Naive thymus-derived CD4-positive, alpha-beta T cell (primary cell): Measurements from ENCODE around the gene ST7L. TPM values are rescaled to one million over a fixed set of nuclear protein-coding genes. Genes with fewer than 3 reads are reported as not detected.

Source experiments
- ATAC-seq: fragments of 150-1000 bp; cut with Tn5 transposase; 2 replicates; pipeline ENCODE4 v1.10.0; 2021; ENCODE audit warnings: mild to moderate bottlenecking, moderate library complexity
- CTCF ChIA-PET: fragments of 350-600 bp; sonication (Branson Sonifier 250); formaldehyde crosslinking; loops from one replicate; lab custom pipeline; 2021; ENCODE audit warnings: antibody characterized with exemption; lab: Charles Lee
- POLR2A ChIA-PET: fragments of 350-600 bp; sonication (Branson Sonifier 250); formaldehyde crosslinking; loops from one replicate; lab custom pipeline; 2021; ENCODE audit warnings: antibody characterized with exemption, inconsistent platforms; lab: Charles Lee
- DNase-seq, 9 donors: peaks; one replicate each; pipeline versions ENCODE4 v3.0.0 to v3.0.0-alpha.2; 2020 to 2022; ENCODE audit warnings: mixed read lengths in 1 of 9
- H3K27ac ChIP-seq: one replicate; pipeline ENCODE4 v1.7.0; 2013; ENCODE audit warnings: mild to moderate bottlenecking, low read depth, low read length, moderate library complexity
- H3K27me3 ChIP-seq, 2 donors: one replicate each; pipeline ENCODE4 v1.7.0; 2013; ENCODE audit warnings: low read length in 2 of 2, mild to moderate bottlenecking in 2 of 2, moderate library complexity in 2 of 2; ENCODE audit not compliant: control insufficient read depth in 2 of 2, insufficient read depth in 2 of 2
- H3K36me3 ChIP-seq, 3 experiments: 1 replicate in 2 of 3; 2 replicates in 1 of 3; pipeline ENCODE4 v1.7.0; 2013; ENCODE audit warnings: low read length in 3 of 3, mild to moderate bottlenecking in 3 of 3, moderate library complexity in 1 of 3; ENCODE audit not compliant: insufficient read depth in 3 of 3, control insufficient read depth in 2 of 3
- H3K4me1 ChIP-seq, 2 donors: one replicate each; pipeline ENCODE4 v1.7.0; 2013; ENCODE audit warnings: low read length in 2 of 2, mild to moderate bottlenecking in 2 of 2, moderate library complexity in 1 of 2; ENCODE audit not compliant: control insufficient read depth in 2 of 2, insufficient read depth in 2 of 2
- H3K4me3 ChIP-seq: 2 replicates; pipeline ENCODE4 v1.7.0; 2013; ENCODE audit warnings: mild to moderate bottlenecking, low read length
- H3K9me3 ChIP-seq, 3 experiments: 1 replicate in 2 of 3; 2 replicates in 1 of 3; pipeline ENCODE4 v1.7.0; 2013; ENCODE audit warnings: low read length in 3 of 3; ENCODE audit not compliant: control insufficient read depth in 2 of 3
- H3K27ac Mint-ChIP-seq, 9 donors: one replicate each; pipeline ENCODE4 v1.8.0; 2020 to 2022; ENCODE audit warnings: mixed read lengths in 9 of 9, mild to moderate bottlenecking in 8 of 9, moderate library complexity in 5 of 9, inconsistent platforms in 2 of 9
- H3K27me3 Mint-ChIP-seq, 5 donors: one replicate each; pipeline ENCODE4 v1.8.0; 2021 to 2022; ENCODE audit warnings: mixed read lengths in 5 of 5, mild to moderate bottlenecking in 1 of 5
- H3K36me3 Mint-ChIP-seq, 5 donors: one replicate each; pipeline ENCODE4 v1.8.0; 2020 to 2022; ENCODE audit warnings: mixed read lengths in 5 of 5, mild to moderate bottlenecking in 3 of 5, inconsistent platforms in 1 of 5
- H3K4me1 Mint-ChIP-seq, 7 donors: one replicate each; pipeline ENCODE4 v1.8.0; 2020 to 2022; ENCODE audit warnings: mixed read lengths in 7 of 7, mild to moderate bottlenecking in 3 of 7, inconsistent platforms in 1 of 7
- H3K4me3 Mint-ChIP-seq, 10 donors: one replicate each; pipeline ENCODE4 v1.8.0; 2020 to 2022; ENCODE audit warnings: mild to moderate bottlenecking in 10 of 10, mixed read lengths in 10 of 10, moderate library complexity in 6 of 10, inconsistent platforms in 2 of 10
- H3K9me3 Mint-ChIP-seq, 11 donors: one replicate each; pipeline ENCODE4 v1.8.0; 2020 to 2022; ENCODE audit warnings: mixed read lengths in 11 of 11, mild to moderate bottlenecking in 4 of 11, inconsistent platforms in 1 of 11, moderate library complexity in 1 of 11
- intact Hi-C, 2 donors: fragments of 100-400 bp; cut with micrococcal nuclease; formaldehyde crosslinking; loops; one replicate each; pipeline ENCODE4 v1.15.1; 2023
- polyA plus RNA-seq, 2 donors: library from polyadenylated mRNA; unstranded; fragments of 300-500 nt; fragmentation: Illumina TruSeq; gene quantifications; one replicate each; pipeline ENCODE4 v1.2.3, GENCODE V29; 2021
- total RNA-seq, 6 experiments: library from RNA in 5 of 6; stranded (reverse) in 5 of 6; gene quantifications; 1 replicate in 5 of 6; 2 replicates in 1 of 6; pipeline ENCODE4 v1.2.3 and lab custom pipeline; 2021 to 2026

The ST7L gene
- total and polyA plus RNA-seq, 7 experiments from 2014 or later = 14.0 to 26.8 (median 22.7) TPM

GRCh38 chr1:112540226-112540794 is 78.6 kb downstream of the ST7L start:
- ChIA-PET POLR2A (no interaction called here), CTCF (interaction anchor here (0.7 kb wide), 1 partner anchor 47 kb away, joined by 4 read pairs; no protein-coding TSS in a partner anchor)
- Histone ChIP-seq H3K27me3 (no peaks in the 10 kb centered on the region), H3K4me3 (no peak overlapping the region), H3K9me3 (no peaks in the 10 kb centered on the region), H3K27ac (no peak overlapping the region), H3K36me3 (peaks cover 0 to 6% (median 3%) of the 10 kb centered on the region in 3 experiments), H3K4me1 (no peaks in the 10 kb centered on the region)
- DNase-seq = no peak
- H3K36me3 Mint-ChIP-seq = peaks cover 7 to 40% (median 20%) of the 10 kb centered on the region in 5 donors
- intact Hi-C loops = no loop called here
- no peak for ATAC-seq
- H3K9me3 Mint-ChIP-seq = no peaks in the 10 kb centered on the region
- H3K4me3 Mint-ChIP-seq = no peak overlapping the region
- H3K4me1 Mint-ChIP-seq = no peaks in the 10 kb centered on the region
- H3K27me3 Mint-ChIP-seq = no peaks in the 10 kb centered on the region
- no peak overlapping the region for H3K27ac Mint-ChIP-seq

- Mint-ChIP-seq H3K27me3 (no peaks in the 10 kb centered on the region), H3K4me3 (no peak overlapping the region), H3K27ac (no peak overlapping the region), H3K36me3 (peaks cover 7 to 42% (median 28%) of the 10 kb centered on the region in 5 donors), H3K4me1 (no peaks in the 10 kb centered on the region), H3K9me3 (no peaks in the 10 kb centered on the region)
- POLR2A ChIA-PET = no interaction called here
- DNase-seq = no peak
- H3K27ac ChIP-seq = no peak overlapping the region
- no peak overlapping the region for H3K4me3 ChIP-seq
- no peaks in the 10 kb centered on the region for H3K27me3 ChIP-seq
- intact Hi-C loops = no loop called here
- no peaks in the 10 kb centered on the region for H3K9me3 ChIP-seq
- peaks cover 0 to 6% (median 3%) of the 10 kb centered on the region in 3 experiments for H3K36me3 ChIP-seq
- no peaks in the 10 kb centered on the region for H3K4me1 ChIP-seq
- ATAC-seq = no peak
- CTCF ChIA-PET = no interaction called here
These were observed 80.1 kb downstream of the ST7L start for GRCh38 chr1:112538883-112539282.

- peaks cover 0 to 6% (median 3%) of the 10 kb centered on the region in 3 experiments for H3K36me3 ChIP-seq
- H3K4me3 ChIP-seq = no peak overlapping the region
- H3K36me3 Mint-ChIP-seq = peaks cover 7 to 42% (median 29%) of the 10 kb centered on the region in 5 donors
- H3K27ac Mint-ChIP-seq = peak overlapping the region in 1 of 9 donors; percentile 29
- no peaks in the 10 kb centered on the region for H3K27me3 Mint-ChIP-seq
- no peak overlapping the region for H3K27ac ChIP-seq
- H3K27me3 ChIP-seq = no peaks in the 10 kb centered on the region
- H3K4me3 Mint-ChIP-seq = no peak overlapping the region
- ChIA-PET CTCF (interaction anchor here (0.5 kb wide), 1 partner anchor 180 kb away, joined by 5 read pairs; no protein-coding TSS in a partner anchor), POLR2A (no interaction called here)
- intact Hi-C loops = no loop called here
- no peaks in the 10 kb centered on the region for H3K9me3 ChIP-seq
- H3K4me1 Mint-ChIP-seq = no peaks in the 10 kb centered on the region
- H3K4me1 ChIP-seq = no peaks in the 10 kb centered on the region
- H3K9me3 Mint-ChIP-seq = no peaks in the 10 kb centered on the region
- no peak for DNase-seq
- ATAC-seq = no peak
These were observed 81.5 kb downstream of the ST7L start for GRCh38 chr1:112537456-112537855.

GRCh38 chr1:112536561-112536960 is 82.4 kb downstream of the ST7L start:
- Mint-ChIP-seq H3K4me1 (no peaks in the 10 kb centered on the region), H3K36me3 (peaks cover 2 to 39% (median 25%) of the 10 kb centered on the region in 5 donors), H3K27me3 (no peaks in the 10 kb centered on the region), H3K4me3 (no peak overlapping the region), H3K9me3 (no peaks in the 10 kb centered on the region), H3K27ac (no peak overlapping the region)
- ChIA-PET CTCF (no interaction called here), POLR2A (no interaction called here)
- DNase-seq (no peak), ATAC-seq (no peak)
- Histone ChIP-seq H3K27ac (no peak overlapping the region), H3K27me3 (no peaks in the 10 kb centered on the region), H3K36me3 (peaks cover 0 to 6% (median 0%) of the 10 kb centered on the region in 3 experiments), H3K4me3 (no peak overlapping the region), H3K4me1 (no peaks in the 10 kb centered on the region), H3K9me3 (no peaks in the 10 kb centered on the region)
- intact Hi-C loops = no loop called here

- ChIA-PET POLR2A (no interaction called here), CTCF (no interaction called here)
- Mint-ChIP-seq H3K4me3 (no peak overlapping the region), H3K27ac (no peak overlapping the region), H3K36me3 (peaks cover 0 to 19% (median 13%) of the 10 kb centered on the region in 5 donors), H3K4me1 (no peaks in the 10 kb centered on the region), H3K9me3 (no peaks in the 10 kb centered on the region), H3K27me3 (no peaks in the 10 kb centered on the region)
- Histone ChIP-seq H3K4me3 (no peak overlapping the region), H3K36me3 (peaks cover 0 to 6% (median 0%) of the 10 kb centered on the region in 3 experiments), H3K4me1 (no peaks in the 10 kb centered on the region), H3K27me3 (no peaks in the 10 kb centered on the region), H3K27ac (no peak overlapping the region), H3K9me3 (no peaks in the 10 kb centered on the region)
- ATAC-seq (no peak), DNase-seq (no peak)
- intact Hi-C loops = no loop called here
These were observed 85.9 kb downstream of the ST7L start for GRCh38 chr1:112533029-112533428.

- no peaks in the 10 kb centered on the region for H3K9me3 Mint-ChIP-seq
- H3K27me3 Mint-ChIP-seq = no peaks in the 10 kb centered on the region
- no peaks in the 10 kb centered on the region for H3K36me3 ChIP-seq
- H3K27ac Mint-ChIP-seq = no peak overlapping the region
- no peaks in the 10 kb centered on the region for H3K4me1 Mint-ChIP-seq
- no peak overlapping the region for H3K4me3 Mint-ChIP-seq
- H3K27ac ChIP-seq = no peak overlapping the region
- POLR2A ChIA-PET = no interaction called here
- peaks cover 0 to 28% (median 9%) of the 10 kb centered on the region in 5 donors for H3K36me3 Mint-ChIP-seq
- intact Hi-C loops = no loop called here
- CTCF ChIA-PET = no interaction called here
- ATAC-seq (no peak), DNase-seq (no peak)
- no peaks in the 10 kb centered on the region for H3K4me1 ChIP-seq
- no peaks in the 10 kb centered on the region for H3K9me3 ChIP-seq
- no peaks in the 10 kb centered on the region for H3K27me3 ChIP-seq
- no peak overlapping the region for H3K4me3 ChIP-seq
These were observed 86.9 kb downstream of the ST7L start for GRCh38 chr1:112532064-112532463.

GRCh38 chr1:112530832-112531231 is 88.1 kb downstream of the ST7L start:
- Mint-ChIP-seq H3K9me3 (no peaks in the 10 kb centered on the region), H3K4me1 (peaks cover 0 to 2% (median 0%) of the 10 kb centered on the region in 7 donors), H3K36me3 (peaks cover 0 to 32% (median 7%) of the 10 kb centered on the region in 5 donors), H3K4me3 (no peak overlapping the region), H3K27ac (no peak overlapping the region), H3K27me3 (no peaks in the 10 kb centered on the region)
- Histone ChIP-seq H3K4me3 (no peak overlapping the region), H3K9me3 (no peaks in the 10 kb centered on the region), H3K27me3 (no peaks in the 10 kb centered on the region), H3K4me1 (no peaks in the 10 kb centered on the region), H3K27ac (no peak overlapping the region), H3K36me3 (no peaks in the 10 kb centered on the region)
- ChIA-PET CTCF (interaction anchor here (0.7 kb wide), 1 partner anchor 1228 kb away, joined by 3 read pairs; no protein-coding TSS in a partner anchor), POLR2A (no interaction called here)
- no peak for DNase-seq
- ATAC-seq = no peak
- intact Hi-C loops = no loop called here
